GM12878 (cell line): ENCODE measurements around the gene TIMM9. TPM values are rescaled to one million over a fixed set of nuclear protein-coding genes. Genes with fewer than 3 reads are reported as not detected.

Experiments
- ASH2L ChIP-seq: fragments of 300-600, 200-600 bp; sonication (generic); IDR thresholded peaks from 2 replicates; pipeline ENCODE4 v1.6.1; 2017; ENCODE audit warnings: low read depth, mild to moderate bottlenecking, borderline replicate concordance
- BMI1 ChIP-seq: fragments of 450-650 bp; IDR thresholded peaks from 2 replicates; pipeline ENCODE4 v1.6.1; 2016; ENCODE audit warnings: mild to moderate bottlenecking, moderate library complexity, borderline replicate concordance
- CHD1 ChIP-seq: IDR thresholded peaks from 2 replicates; pipeline ENCODE4 v1.6.1; 2012; ENCODE audit warnings: low read depth, low read length, improper control_type of control experiment
- EED ChIP-seq: sonication (generic); IDR thresholded peaks from 2 replicates; pipeline ENCODE4 v1.6.1; 2016; ENCODE audit warnings: antibody characterized with exemption, low read depth
- EGR1 ChIP-seq, 2 experiments: IDR thresholded peaks; 1 replicate in 1 of 2; 2 replicates in 1 of 2; pipeline ENCODE4 v1.6.1; 2011 to 2012; ENCODE audit warnings: low read depth in 2 of 2, low read length in 2 of 2, borderline replicate concordance in 1 of 2, mild to moderate bottlenecking in 1 of 2, moderate library complexity in 1 of 2
- GABPA ChIP-seq: IDR thresholded peaks from 2 replicates; pipeline ENCODE4 v1.6.1; 2014; ENCODE audit warnings: antibody characterized with exemption, low read depth, mild to moderate bottlenecking, inconsistent platforms
- JUNB ChIP-seq: IDR thresholded peaks from 2 replicates; pipeline ENCODE4 v1.6.1; 2016; ENCODE audit warnings: antibody characterized with exemption, mild to moderate bottlenecking
- NFXL1 ChIP-seq: fragments of 450-650 bp; IDR thresholded peaks from 2 replicates; pipeline ENCODE4 v1.6.1; 2017; ENCODE audit warnings: antibody characterized with exemption, mild to moderate bottlenecking, borderline replicate concordance
- NFYA ChIP-seq: IDR thresholded peaks from 2 replicates; pipeline ENCODE4 v1.6.1; 2011; ENCODE audit warnings: low read depth, mild to moderate bottlenecking, low read length, improper control_type of control experiment, borderline replicate concordance
- NR2C1 ChIP-seq: fragments of 450-650 bp; IDR thresholded peaks from 2 replicates; pipeline ENCODE4 v1.6.1; 2017; ENCODE audit warnings: antibody characterized with exemption, mild to moderate bottlenecking, moderate library complexity
- PML ChIP-seq: IDR thresholded peaks from 2 replicates; pipeline ENCODE4 v1.6.1; 2012; ENCODE audit warnings: low read length, inconsistent platforms
- POLR2AphosphoS5 ChIP-seq: IDR thresholded peaks from 2 replicates; pipeline ENCODE4 v1.6.1; 2011; ENCODE audit warnings: mild to moderate bottlenecking, low read length, inconsistent platforms
- RELA ChIP-seq: fragments of 450-650 bp; IDR thresholded peaks from 2 replicates; pipeline ENCODE4 v1.8.0; 2014; ENCODE audit warnings: borderline replicate concordance; ENCODE audit not compliant: partially characterized antibody
- SIN3A ChIP-seq: IDR thresholded peaks from 2 replicates; pipeline ENCODE4 v1.6.1; 2012; ENCODE audit warnings: low read depth, low read length, improper control_type of control experiment
- SIX5 ChIP-seq: IDR thresholded peaks from 2 replicates; pipeline ENCODE4 v1.6.1; 2011; ENCODE audit warnings: mild to moderate bottlenecking, low read depth, low read length, moderate library complexity; ENCODE audit not compliant: severe bottlenecking
- SPI1 ChIP-seq: IDR thresholded peaks from 2 replicates; pipeline ENCODE4 v1.6.1; 2011; ENCODE audit warnings: low read depth, mild to moderate bottlenecking, low read length, moderate library complexity, borderline replicate concordance; ENCODE audit not compliant: insufficient read depth
- STAT1 ChIP-seq: fragments of 450-650 bp; conservative IDR thresholded peaks from 2 replicates; pipeline ENCODE4 v1.6.1; 2014; ENCODE audit warnings: antibody characterized with exemption, mild to moderate bottlenecking
- SUZ12 ChIP-seq: fragments of 200-600 bp; sonication (generic); IDR thresholded peaks from one replicate; pipeline ENCODE4 v1.6.1; 2018; ENCODE audit warnings: antibody characterized with exemption, mild to moderate bottlenecking; ENCODE audit not compliant: unreplicated experiment
- TCF3 ChIP-seq: IDR thresholded peaks from 2 replicates; pipeline ENCODE4 v1.6.1; 2012; ENCODE audit warnings: low read depth, mild to moderate bottlenecking, low read length, borderline replicate concordance; ENCODE audit not compliant: insufficient read depth
- ZSCAN29 ChIP-seq: fragments of 450-650 bp; IDR thresholded peaks from 2 replicates; pipeline ENCODE4 v1.6.1; 2017; ENCODE audit warnings: mild to moderate bottlenecking, moderate library complexity
- polyA plus RNA-seq, 11 experiments: library from polyadenylated mRNA; depleted of rRNA in 4 of 11; unstranded in 6 of 11; stranded (reverse) in 5 of 11; fragments of >200 nt; fragmentation: Nextera tagmentation in 4 of 11; fragmentation: Illumina TruSeq in 1 of 11; extraction: Ambion mirVana in 4 of 11; extraction: Trizol in 1 of 11; gene quantifications; 1 replicate in 1 of 11; 2 replicates in 10 of 11; pipeline versions ENCODE4 v1.2.1 to v1.2.3, GENCODE V29; 2011 to 2016; ENCODE audit warnings: inconsistent platforms in 2 of 11, missing spikeins in 2 of 11, low read depth in 1 of 11
- total RNA-seq, 4 experiments: library from RNA; depleted of rRNA in 3 of 4; stranded (reverse); fragments of >200 nt in 3 of 4; fragmentation: Illumina TruSeq in 1 of 4; extraction: Trizol in 1 of 4; gene quantifications; 2 replicates each; pipeline versions ENCODE4 v1.2.1 to v1.2.3, GENCODE V29; 2013 to 2021
- TF ChIP-seq, protein P1 (sequence below): fragments of 450-650 bp; formaldehyde crosslinking; IDR thresholded peaks from 2 replicates; pipeline ENCODE4 v1.4.0; 2022; ENCODE audit warnings: mild to moderate bottlenecking, moderate library complexity
- TF ChIP-seq, protein P2 (sequence below): IDR thresholded peaks from 2 replicates; pipeline ENCODE4 v1.6.1; 2012; ENCODE audit warnings: mild to moderate bottlenecking, low read depth, low read length
- TF ChIP-seq, protein P3 (sequence below): IDR thresholded peaks from 2 replicates; pipeline ENCODE4 v1.6.1; 2012; ENCODE audit warnings: low read depth, low read length, improper control_type of control experiment

TIMM9 gene
- total and polyA plus RNA-seq, 10 of the 15 experiments (the other 5 are each of a cell fraction or from before 2014, with no cell fraction given): 36.6 to 116 (median 62.0) TPM

DNA sequence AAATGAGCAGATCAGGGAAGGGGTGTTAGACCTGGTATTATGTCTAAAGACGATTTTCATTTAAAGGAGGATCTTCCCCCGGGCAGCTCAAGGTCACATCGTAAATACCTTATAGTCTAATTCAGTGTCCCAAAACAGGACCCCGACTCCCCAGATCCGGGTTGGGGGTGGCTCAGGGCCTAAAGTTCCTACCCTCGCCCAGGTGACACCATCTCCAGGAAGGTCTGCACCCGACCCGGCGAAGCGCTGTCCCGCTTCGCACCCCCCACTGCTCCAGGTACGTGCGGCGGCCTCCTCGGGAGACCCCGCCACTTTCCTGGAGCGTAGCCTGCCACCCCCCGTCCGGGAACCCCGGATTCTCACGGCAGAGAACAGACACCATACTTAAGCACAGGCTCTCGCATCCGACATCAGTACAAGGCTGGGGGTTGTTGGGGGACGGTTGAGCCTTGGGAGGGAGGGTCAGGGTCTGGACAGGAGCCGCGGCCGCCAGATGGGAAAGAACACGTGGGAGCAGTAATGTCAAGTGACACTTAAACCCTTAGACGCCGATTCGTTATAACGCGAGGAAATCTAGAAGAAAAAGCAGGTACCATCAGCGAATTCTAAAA is 556 bp downstream of the TIMM9 start (continued):
- TF ChIP-seq, protein P1, sequence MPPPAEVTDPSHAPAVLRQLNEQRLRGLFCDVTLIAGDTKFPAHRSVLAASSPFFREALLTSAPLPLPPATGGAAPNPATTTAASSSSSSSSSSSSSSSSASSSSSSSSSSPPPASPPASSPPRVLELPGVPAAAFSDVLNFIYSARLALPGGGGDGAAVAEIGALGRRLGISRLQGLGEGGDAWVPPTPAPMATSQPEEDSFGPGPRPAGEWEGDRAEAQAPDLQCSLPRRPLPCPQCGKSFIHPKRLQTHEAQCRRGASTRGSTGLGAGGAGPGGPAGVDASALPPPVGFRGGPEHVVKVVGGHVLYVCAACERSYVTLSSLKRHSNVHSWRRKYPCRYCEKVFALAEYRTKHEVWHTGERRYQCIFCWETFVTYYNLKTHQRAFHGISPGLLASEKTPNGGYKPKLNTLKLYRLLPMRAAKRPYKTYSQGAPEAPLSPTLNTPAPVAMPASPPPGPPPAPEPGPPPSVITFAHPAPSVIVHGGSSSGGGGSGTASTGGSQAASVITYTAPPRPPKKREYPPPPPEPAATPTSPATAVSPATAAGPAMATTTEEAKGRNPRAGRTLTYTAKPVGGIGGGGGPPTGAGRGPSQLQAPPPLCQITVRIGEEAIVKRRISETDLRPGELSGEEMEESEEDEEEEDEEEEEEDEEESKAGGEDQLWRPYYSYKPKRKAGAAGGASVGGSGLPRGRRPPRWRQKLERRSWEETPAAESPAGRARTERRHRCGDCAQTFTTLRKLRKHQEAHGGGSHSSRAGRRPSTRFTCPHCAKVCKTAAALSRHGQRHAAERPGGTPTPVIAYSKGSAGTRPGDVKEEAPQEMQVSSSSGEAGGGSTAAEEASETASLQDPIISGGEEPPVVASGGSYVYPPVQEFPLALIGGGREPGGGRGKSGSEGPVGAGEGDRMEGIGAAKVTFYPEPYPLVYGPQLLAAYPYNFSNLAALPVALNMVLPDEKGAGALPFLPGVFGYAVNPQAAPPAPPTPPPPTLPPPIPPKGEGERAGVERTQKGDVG (CRISPR knock-in tag): no peak
- TF ChIP-seq RELA (no peak), CHD1 (no peak), POLR2AphosphoS5 (no peak), ASH2L (no peak), STAT1 (no peak), JUNB (no peak), SPI1 (no peak), SIN3A (peak; percentile 54; the same call in 1 of the 2 replicates), PML (peak; percentile 4; the same call in 1 of the 2 replicates), ZSCAN29 (no peak), NR2C1 (no peak), EED (no peak), NFYA (no peak), TCF3 (no peak), BMI1 (no peak), EGR1 (IDR thresholded peaks at IDR 0.05; ENCODE audit: borderline replicate concordance in 1 of 2, low read depth in 2 of 2, low read length in 2 of 2) (no peak), NFXL1 (no peak), SIX5 (no peak), SUZ12 (no peak), GABPA (no peak)
- TF ChIP-seq, protein P2, sequence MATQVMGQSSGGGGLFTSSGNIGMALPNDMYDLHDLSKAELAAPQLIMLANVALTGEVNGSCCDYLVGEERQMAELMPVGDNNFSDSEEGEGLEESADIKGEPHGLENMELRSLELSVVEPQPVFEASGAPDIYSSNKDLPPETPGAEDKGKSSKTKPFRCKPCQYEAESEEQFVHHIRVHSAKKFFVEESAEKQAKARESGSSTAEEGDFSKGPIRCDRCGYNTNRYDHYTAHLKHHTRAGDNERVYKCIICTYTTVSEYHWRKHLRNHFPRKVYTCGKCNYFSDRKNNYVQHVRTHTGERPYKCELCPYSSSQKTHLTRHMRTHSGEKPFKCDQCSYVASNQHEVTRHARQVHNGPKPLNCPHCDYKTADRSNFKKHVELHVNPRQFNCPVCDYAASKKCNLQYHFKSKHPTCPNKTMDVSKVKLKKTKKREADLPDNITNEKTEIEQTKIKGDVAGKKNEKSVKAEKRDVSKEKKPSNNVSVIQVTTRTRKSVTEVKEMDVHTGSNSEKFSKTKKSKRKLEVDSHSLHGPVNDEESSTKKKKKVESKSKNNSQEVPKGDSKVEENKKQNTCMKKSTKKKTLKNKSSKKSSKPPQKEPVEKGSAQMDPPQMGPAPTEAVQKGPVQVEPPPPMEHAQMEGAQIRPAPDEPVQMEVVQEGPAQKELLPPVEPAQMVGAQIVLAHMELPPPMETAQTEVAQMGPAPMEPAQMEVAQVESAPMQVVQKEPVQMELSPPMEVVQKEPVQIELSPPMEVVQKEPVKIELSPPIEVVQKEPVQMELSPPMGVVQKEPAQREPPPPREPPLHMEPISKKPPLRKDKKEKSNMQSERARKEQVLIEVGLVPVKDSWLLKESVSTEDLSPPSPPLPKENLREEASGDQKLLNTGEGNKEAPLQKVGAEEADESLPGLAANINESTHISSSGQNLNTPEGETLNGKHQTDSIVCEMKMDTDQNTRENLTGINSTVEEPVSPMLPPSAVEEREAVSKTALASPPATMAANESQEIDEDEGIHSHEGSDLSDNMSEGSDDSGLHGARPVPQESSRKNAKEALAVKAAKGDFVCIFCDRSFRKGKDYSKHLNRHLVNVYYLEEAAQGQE: no peak
- TF ChIP-seq, protein P3, sequence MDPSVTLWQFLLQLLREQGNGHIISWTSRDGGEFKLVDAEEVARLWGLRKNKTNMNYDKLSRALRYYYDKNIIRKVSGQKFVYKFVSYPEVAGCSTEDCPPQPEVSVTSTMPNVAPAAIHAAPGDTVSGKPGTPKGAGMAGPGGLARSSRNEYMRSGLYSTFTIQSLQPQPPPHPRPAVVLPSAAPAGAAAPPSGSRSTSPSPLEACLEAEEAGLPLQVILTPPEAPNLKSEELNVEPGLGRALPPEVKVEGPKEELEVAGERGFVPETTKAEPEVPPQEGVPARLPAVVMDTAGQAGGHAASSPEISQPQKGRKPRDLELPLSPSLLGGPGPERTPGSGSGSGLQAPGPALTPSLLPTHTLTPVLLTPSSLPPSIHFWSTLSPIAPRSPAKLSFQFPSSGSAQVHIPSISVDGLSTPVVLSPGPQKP: no peak
